Midbrain (tissue), 1 donor: Measurements from ENCODE around the gene RNF141.

ENCODE experiments used
- DNase-seq: peaks from one replicate; lab custom pipeline; 2025; lab: John Stamatoyannopoulos, UW

The RNF141 gene

DNA sequence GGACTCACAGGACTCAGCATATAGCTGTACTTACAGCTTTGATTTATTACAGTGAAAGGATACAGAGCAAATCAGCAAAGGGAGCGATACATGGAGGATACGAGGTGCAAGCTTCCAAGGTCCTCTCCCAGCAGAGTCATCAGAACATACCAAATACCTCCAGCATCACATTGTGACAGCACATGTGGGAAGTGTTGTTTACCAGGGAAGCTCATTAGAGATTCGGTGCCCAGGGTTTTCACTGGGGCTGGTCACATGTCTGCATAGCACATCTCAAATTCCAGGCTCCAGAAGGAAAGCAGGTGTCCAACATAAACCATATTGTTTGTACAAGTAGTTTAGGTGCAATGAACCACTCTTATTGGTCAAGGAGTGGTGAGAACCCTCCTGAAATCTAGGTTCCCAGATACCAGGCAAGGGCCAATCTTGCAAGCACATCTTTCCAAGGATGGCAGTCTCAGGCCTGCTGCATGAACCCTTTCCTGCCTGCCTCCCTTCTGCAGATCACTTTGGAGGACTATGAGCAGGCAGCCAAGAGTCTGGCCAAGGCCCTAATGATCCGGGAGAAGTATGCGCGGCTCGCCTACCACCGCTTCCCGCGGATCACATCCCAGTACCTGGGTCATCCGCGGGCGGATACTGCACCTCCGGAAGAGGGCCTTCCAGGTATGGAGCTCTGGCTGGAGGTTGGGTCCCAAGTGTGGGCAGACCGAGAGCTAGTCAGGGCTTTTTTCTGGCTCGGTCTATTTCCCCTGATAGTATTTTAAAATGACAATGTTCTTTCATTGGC lies 59.2 kb downstream of the RNF141 start:
- peak; percentile 18 for DNase-seq

GRCh38 chr11:10480760-10481159 lies 60.2 kb downstream of the RNF141 start:
- no peak for DNase-seq

GRCh38 chr11:10480026-10480425 lies 61.0 kb downstream of the RNF141 start:
- DNase-seq = no peak

DNA sequence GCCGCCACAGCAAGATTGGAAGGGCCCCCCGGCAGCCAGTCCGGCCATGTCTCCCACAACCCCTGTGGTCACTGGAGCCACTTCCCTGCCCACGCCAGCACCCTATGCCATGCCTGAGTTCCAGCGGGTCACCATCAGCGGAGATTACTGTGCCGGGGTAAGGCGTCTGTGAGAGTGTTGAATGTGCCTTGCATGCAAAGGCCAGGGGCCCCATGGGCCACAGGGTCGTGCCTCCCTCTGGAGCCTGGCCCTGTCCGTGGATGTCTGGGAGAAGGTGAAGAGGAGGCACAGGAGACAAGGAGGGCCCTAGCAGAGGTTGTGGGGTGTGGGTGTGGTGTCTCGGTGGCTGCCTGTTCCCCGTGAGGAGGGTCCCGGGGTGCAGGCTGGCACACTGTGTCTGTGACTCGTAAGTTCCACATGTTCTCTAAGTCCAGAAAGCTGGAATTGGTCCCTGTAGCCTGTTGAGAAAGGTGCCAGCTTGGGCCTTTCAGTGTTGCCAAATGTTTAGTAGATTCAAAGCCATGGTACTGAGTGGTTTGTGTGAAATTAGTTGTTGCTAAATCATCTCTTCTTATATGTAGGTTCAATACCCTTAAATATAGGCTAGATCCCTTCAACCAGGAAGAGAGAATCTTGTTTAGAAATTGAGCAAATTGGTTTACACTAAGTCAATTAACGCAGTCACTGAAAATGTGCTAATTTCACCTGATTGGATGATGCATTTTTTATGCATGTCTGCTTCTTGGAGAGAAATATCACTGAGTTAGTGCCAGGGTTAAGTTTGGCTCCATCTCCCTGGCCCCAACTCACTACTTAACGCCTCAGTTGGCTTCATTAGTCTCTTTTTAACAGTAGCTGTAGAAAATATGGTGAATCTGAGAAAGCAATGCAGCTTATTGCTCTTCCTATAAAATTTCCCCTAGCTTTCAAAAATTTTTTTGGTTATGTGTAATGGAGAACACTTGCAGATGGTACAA lies 62.1 kb downstream of the RNF141 start:
- DNase-seq = peak; percentile 64

- DNase-seq = no peak
Measured at GRCh38 chr11:10478066-10478465, 62.9 kb downstream of the RNF141 start.

- no peak for DNase-seq
Measured at GRCh38 chr11:10477690-10478046, 63.3 kb downstream of the RNF141 start.

- DNase-seq = no peak
Measured at GRCh38 chr11:10476927-10477689, 63.9 kb downstream of the RNF141 start.

GRCh38 chr11:10476342-10476741 lies 64.6 kb downstream of the RNF141 start:
- no peak for DNase-seq

- no peak for DNase-seq
Measured at GRCh38 chr11:10474551-10474950, 66.4 kb downstream of the RNF141 start.

DNA sequence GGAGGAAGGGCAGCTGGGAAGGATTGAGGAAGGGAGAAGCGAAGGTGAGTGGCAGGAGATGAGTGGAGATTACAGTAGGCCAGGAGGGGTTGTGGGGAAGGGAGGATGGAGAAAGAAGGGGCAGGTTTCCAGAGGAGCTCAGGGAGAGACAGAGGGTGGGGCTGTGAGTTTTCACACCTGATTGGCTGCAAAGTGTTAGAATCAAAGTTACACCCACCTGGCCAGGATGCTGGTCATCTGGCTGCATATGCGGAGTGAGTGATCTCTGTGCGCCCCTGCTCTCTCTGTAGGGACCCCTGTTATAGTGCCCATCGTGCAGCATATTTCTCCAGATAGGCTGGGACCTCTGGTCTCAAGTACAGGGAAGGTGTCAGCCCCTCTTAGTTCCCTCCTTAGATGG lies 67.6 kb downstream of the RNF141 start:
- DNase-seq = no peak

- DNase-seq = no peak
Measured at GRCh38 chr11:10462746-10463300, 78.2 kb downstream of the RNF141 start.
